OCI-LY1 (cell line): ENCODE results near the gene EIF4EBP3.

Experiments
- H2AFZ ChIP-seq: fragments of 200-600 bp; sonication (generic), shearing (Covaris generic); 2 replicates; pipeline ENCODE4 v1.6.0; 2014; ENCODE audit warnings: antibody characterized with exemption, mild to moderate bottlenecking, low read length
- H3F3A ChIP-seq: fragments of 200-600 bp; sonication (generic), shearing (Covaris generic); 2 replicates; pipeline ENCODE4 v1.6.0; 2014; ENCODE audit warnings: mild to moderate bottlenecking, antibody characterized with exemption, low read length, moderate library complexity; ENCODE audit not compliant: insufficient read depth
- H3K27ac ChIP-seq: fragments of 200-600 bp; sonication (generic); 2 replicates; pipeline ENCODE4 v1.5.1; 2014; ENCODE audit warnings: low read length, mixed run types, mild to moderate bottlenecking, low read depth; ENCODE audit not compliant: poor library complexity, severe bottlenecking
- H3K27me3 ChIP-seq: fragments of 200-600 bp; sonication (generic); 2 replicates; pipeline ENCODE4 v1.6.0; 2014; ENCODE audit warnings: antibody characterized with exemption, mild to moderate bottlenecking, low read length, moderate library complexity; ENCODE audit not compliant: insufficient read depth
- H3K36me3 ChIP-seq: fragments of 200-600 bp; sonication (generic); 2 replicates; pipeline ENCODE4 v1.6.1; 2014; ENCODE audit warnings: mild to moderate bottlenecking, antibody characterized with exemption, low read length, moderate library complexity, mixed read lengths; ENCODE audit not compliant: insufficient read depth
- H3K4me1 ChIP-seq: fragments of 200-600 bp; sonication (generic); 2 replicates; pipeline ENCODE4 v1.5.1; 2014; ENCODE audit warnings: mild to moderate bottlenecking, low read length, moderate library complexity; ENCODE audit not compliant: insufficient read depth, severe bottlenecking
- H3K4me2 ChIP-seq: fragments of 200-600 bp; sonication (generic), shearing (Covaris generic); 2 replicates; pipeline ENCODE4 v1.6.1; 2014; ENCODE audit warnings: low read length
- H3K4me3 ChIP-seq: fragments of 200-600 bp; sonication (generic); 2 replicates; pipeline ENCODE4 v1.5.1; 2014; ENCODE audit warnings: low read length, low read depth, mild to moderate bottlenecking, mixed read lengths; ENCODE audit not compliant: poor library complexity, severe bottlenecking
- H3K79me2 ChIP-seq: fragments of 200-600 bp; shearing (Covaris generic); 2 replicates; pipeline ENCODE4 v1.6.1; 2016; ENCODE audit warnings: mixed run types, low read length, mixed read lengths; ENCODE audit not compliant: insufficient read depth
- H3K9ac ChIP-seq: fragments of 200-600 bp; sonication (generic), shearing (Covaris generic); 2 replicates; pipeline ENCODE4 v1.6.1; 2014; ENCODE audit warnings: mild to moderate bottlenecking, low read length, mixed read lengths
- H3K9me2 ChIP-seq: fragments of 200-600 bp; sonication (generic), shearing (Covaris generic); 2 replicates; pipeline ENCODE4 v1.6.1; 2014; ENCODE audit warnings: low read depth, mild to moderate bottlenecking, low read length, mixed read lengths
- H3K9me3 ChIP-seq: fragments of 200-600 bp; shearing (Covaris generic); 2 replicates; pipeline ENCODE4 v1.6.1; 2014; ENCODE audit warnings: low read length, mixed read lengths
- H4K20me1 ChIP-seq: fragments of 200-600 bp; sonication (generic), shearing (Covaris generic); 2 replicates; pipeline ENCODE4 v1.6.0; 2016; ENCODE audit warnings: mild to moderate bottlenecking, low read length; ENCODE audit not compliant: insufficient read depth
- EZH2 ChIP-seq: fragments of 200-600 bp; sonication (generic), shearing (Covaris generic); IDR thresholded peaks from 2 replicates; pipeline ENCODE4 v1.8.0; 2017; ENCODE audit warnings: borderline replicate concordance, mixed run types, mild to moderate bottlenecking, antibody characterized with exemption, low read length, moderate library complexity, mixed read lengths
- TF ChIP-seq, protein P1 (sequence below): fragments of 200-600 bp; sonication (generic), shearing (Covaris generic); IDR thresholded peaks from 2 replicates; pipeline ENCODE4 v1.5.1; 2017; ENCODE audit warnings: mild to moderate bottlenecking, antibody characterized with exemption, low read length, moderate library complexity, mixed read lengths

EIF4EBP3 gene

GRCh38 chr5:140570488-140570887 is 23.0 kb downstream of the EIF4EBP3 start:
- no peak overlapping the region for H3K4me2 ChIP-seq
- no peaks in the 10 kb centered on the region for H3K79me2 ChIP-seq
- no peak overlapping the region for H3K4me3 ChIP-seq
- peaks cover 19% of the 10 kb centered on the region for H3K4me1 ChIP-seq
- H3K36me3 ChIP-seq, result peaks cover 33% of the 10 kb centered on the region
- no peak overlapping the region for H3K9ac ChIP-seq
- H3K27me3 ChIP-seq, result no peaks in the 10 kb centered on the region
- H3K9me3 ChIP-seq, result no peaks in the 10 kb centered on the region
- H3F3A ChIP-seq, result no peaks in the 10 kb centered on the region
- H3K9me2 ChIP-seq, result no peaks in the 10 kb centered on the region
- no peak overlapping the region for H2AFZ ChIP-seq
- TF ChIP-seq, protein P1, sequence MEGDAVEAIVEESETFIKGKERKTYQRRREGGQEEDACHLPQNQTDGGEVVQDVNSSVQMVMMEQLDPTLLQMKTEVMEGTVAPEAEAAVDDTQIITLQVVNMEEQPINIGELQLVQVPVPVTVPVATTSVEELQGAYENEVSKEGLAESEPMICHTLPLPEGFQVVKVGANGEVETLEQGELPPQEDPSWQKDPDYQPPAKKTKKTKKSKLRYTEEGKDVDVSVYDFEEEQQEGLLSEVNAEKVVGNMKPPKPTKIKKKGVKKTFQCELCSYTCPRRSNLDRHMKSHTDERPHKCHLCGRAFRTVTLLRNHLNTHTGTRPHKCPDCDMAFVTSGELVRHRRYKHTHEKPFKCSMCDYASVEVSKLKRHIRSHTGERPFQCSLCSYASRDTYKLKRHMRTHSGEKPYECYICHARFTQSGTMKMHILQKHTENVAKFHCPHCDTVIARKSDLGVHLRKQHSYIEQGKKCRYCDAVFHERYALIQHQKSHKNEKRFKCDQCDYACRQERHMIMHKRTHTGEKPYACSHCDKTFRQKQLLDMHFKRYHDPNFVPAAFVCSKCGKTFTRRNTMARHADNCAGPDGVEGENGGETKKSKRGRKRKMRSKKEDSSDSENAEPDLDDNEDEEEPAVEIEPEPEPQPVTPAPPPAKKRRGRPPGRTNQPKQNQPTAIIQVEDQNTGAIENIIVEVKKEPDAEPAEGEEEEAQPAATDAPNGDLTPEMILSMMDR, result no peak
- TF ChIP-seq EZH2, result no peak
- H4K20me1 ChIP-seq, result no peaks in the 10 kb centered on the region
- no peak overlapping the region for H3K27ac ChIP-seq

GRCh38 chr5:140571105-140571504 is 23.6 kb downstream of the EIF4EBP3 start:
- no peaks in the 10 kb centered on the region for H3K9me2 ChIP-seq
- TF ChIP-seq, protein P1, result no peak
- TF ChIP-seq EZH2, result no peak
- no peaks in the 10 kb centered on the region for H3K27me3 ChIP-seq
- H3K27ac ChIP-seq, result no peak overlapping the region
- peaks cover 33% of the 10 kb centered on the region for H3K36me3 ChIP-seq
- H3K9ac ChIP-seq, result no peak overlapping the region
- no peak overlapping the region for H3K4me3 ChIP-seq
- no peaks in the 10 kb centered on the region for H3K79me2 ChIP-seq
- H3K4me2 ChIP-seq, result no peak overlapping the region
- H3F3A ChIP-seq, result no peaks in the 10 kb centered on the region
- peaks cover 12% of the 10 kb centered on the region for H3K4me1 ChIP-seq
- H4K20me1 ChIP-seq, result no peaks in the 10 kb centered on the region
- H3K9me3 ChIP-seq, result no peaks in the 10 kb centered on the region
- H2AFZ ChIP-seq, result no peak overlapping the region

GRCh38 chr5:140573683-140574082 is 26.2 kb downstream of the EIF4EBP3 start:
- Histone ChIP-seq H3K27ac (no peak overlapping the region), H3K9ac (no peak overlapping the region), H3K9me3 (no peaks in the 10 kb centered on the region), H3K9me2 (no peaks in the 10 kb centered on the region), H2AFZ (no peak overlapping the region), H3K36me3 (peaks cover 9% of the 10 kb centered on the region; the same call in 1 of the 2 replicates), H4K20me1 (no peaks in the 10 kb centered on the region), H3K27me3 (no peaks in the 10 kb centered on the region), H3K4me2 (no peak overlapping the region), H3K4me3 (no peak overlapping the region), H3K79me2 (no peaks in the 10 kb centered on the region), H3K4me1 (peaks cover 5% of the 10 kb centered on the region), H3F3A (no peaks in the 10 kb centered on the region)
- TF ChIP-seq, protein P1, result no peak
- TF ChIP-seq EZH2, result no peak
